Measurements from ENCODE around the gene RAB5B. TPM values are rescaled to one million over a fixed set of nuclear protein-coding genes. Genes with fewer than 3 reads are reported as not detected.

RAB5B gene
- total RNA-seq, 1 experiment from 2014 or later, result 48.4 TPM

- Histone ChIP-seq H2BK15ac (ENCODE audit: low read depth, low read length) (no peak overlapping the region), H2BK20ac (ENCODE audit: low read depth, low read length, poor library complexity, severe bottlenecking) (no peak overlapping the region), H3K9me3 (ENCODE audit: control insufficient read depth, low read depth, low read length) (no peaks in the 10 kb centered on the region), H3K27me3 (ENCODE audit: insufficient read depth, low read length) (no peaks in the 10 kb centered on the region), H3T11ph (ENCODE audit: low read length) (no peak overlapping the region), H4K20me1 (ENCODE audit: control insufficient read depth, insufficient read depth, insufficient read length) (no peaks in the 10 kb centered on the region), H3K18ac (ENCODE audit: insufficient read length, low read depth, low read length) (no peak overlapping the region), H3K9ac (ENCODE audit: extremely low read depth, insufficient read length, low read length) (no peak overlapping the region), H2BK12ac (ENCODE audit: insufficient read length, low read depth, low read length) (no peak overlapping the region), H3K56ac (ENCODE audit: insufficient read length, low read depth, low read length) (no peak overlapping the region), H3K14ac (ENCODE audit: insufficient read depth, low read length) (no peak overlapping the region), H3K23me2 (ENCODE audit: insufficient read length, low read depth, low read length, poor library complexity, severe bottlenecking) (no peaks in the 10 kb centered on the region), H4K8ac (replicated peaks; ENCODE audit: insufficient read length, low read depth, low read length) (no peak overlapping the region), H3K4me2 (ENCODE audit: insufficient read depth, insufficient read length, low read length) (no peak overlapping the region), H4K91ac (ENCODE audit: insufficient read length, low read depth, low read length) (no peak overlapping the region), H3K79me1 (ENCODE audit: insufficient read depth, low read depth, low read length, poor library complexity, severe bottlenecking) (no peaks in the 10 kb centered on the region), H3K27ac (ENCODE audit: insufficient read length, low read depth, low read length) (no peak overlapping the region), H2AFZ (ENCODE audit: low read length) (no peak overlapping the region), H3K4me1 (ENCODE audit: insufficient read depth, low read length) (no peaks in the 10 kb centered on the region; the same call in 1 of the 2 replicates), H2BK5ac (ENCODE audit: insufficient read length, low read length) (no peak overlapping the region), H3K4ac (ENCODE audit: low read depth, low read length) (no peak overlapping the region), H2AK5ac (ENCODE audit: insufficient read length, low read length) (no peak overlapping the region), H2BK120ac (ENCODE audit: low read depth, low read length, poor library complexity, severe bottlenecking) (no peak overlapping the region), H3K23ac (ENCODE audit: insufficient read length, low read depth, low read length) (no peak overlapping the region), H4K5ac (ENCODE audit: insufficient read length, low read depth, low read length) (no peak overlapping the region), H3K79me2 (ENCODE audit: insufficient read depth, low read length) (no peaks in the 10 kb centered on the region)
- Mint-ChIP-seq H3K9me3 (no peaks in the 10 kb centered on the region), H3K4me1 (peaks cover 10 to 12% of the 10 kb centered on the region in 2 experiments), H3K36me3 (ENCODE audit: insufficient read depth in 1 of 3, low read depth in 3 of 3) (peaks cover 0 to 4% (median 0%) of the 10 kb centered on the region in 3 experiments; a peak in 2 of 7 replicates), H3K27me3 (ENCODE audit: low read depth) (no peaks in the 10 kb centered on the region; the same call in 1 of the 2 replicates), H3K27ac (no peak overlapping the region), H3K4me3 (no peak overlapping the region)
- DNase-seq, result no peak
- TF ChIP-seq CTCF (conservative IDR thresholded peaks at IDR 0.05), result no peak
- WGBS (ENCODE audit: extremely low coverage, insufficient read length, low lambda C conversion rate), result no CpG with 5 or more reads among the region's 4 CpGs
Observed at GRCh38 chr12:55942055-55942454, 31.8 kb upstream of the RAB5B start.
